Chondrocyte (in vitro differentiated cells): Measurements from ENCODE around the gene EML3. TPM values are rescaled to one million over a fixed set of nuclear protein-coding genes. Genes with fewer than 3 reads are reported as not detected.
"Not testable (repeated sequence)": the region's sequence is repeated elsewhere in the genome, so short reads cannot be mapped to it uniquely, and the experiment has no call there.

Experiments
- DNase-seq: peaks from one replicate; pipeline ENCODE4 v3.0.0; 2021; ENCODE audit warnings: mixed read lengths, low spot score
- H3K27ac Mint-ChIP-seq: one replicate; pipeline ENCODE4 v1.8.0; 2021; ENCODE audit warnings: mild to moderate bottlenecking, moderate library complexity, mixed read lengths; ENCODE audit not compliant: unreplicated experiment
- H3K27me3 Mint-ChIP-seq: 2 replicates; pipeline ENCODE4 v1.8.0; 2021; ENCODE audit warnings: low read depth, mixed read lengths
- H3K36me3 Mint-ChIP-seq: 2 replicates; pipeline ENCODE4 v1.8.0; 2021; ENCODE audit warnings: low read depth, mixed read lengths
- H3K4me1 Mint-ChIP-seq: 2 replicates; pipeline ENCODE4 v1.8.0; 2021; ENCODE audit warnings: low read depth, mild to moderate bottlenecking, mixed read lengths
- H3K4me3 Mint-ChIP-seq: one replicate; pipeline ENCODE4 v1.8.0; 2021; ENCODE audit warnings: mild to moderate bottlenecking, moderate library complexity, mixed read lengths; ENCODE audit not compliant: unreplicated experiment
- H3K9me3 Mint-ChIP-seq: 2 replicates; pipeline ENCODE4 v1.8.0; 2021; ENCODE audit warnings: low read depth, mixed read lengths
- CTCF ChIP-seq: fragments of 200-600 bp; sonication (generic); IDR thresholded peaks from 2 replicates; pipeline ENCODE4 v1.5.0; 2021; ENCODE audit warnings: antibody characterized with exemption, mild to moderate bottlenecking, moderate library complexity
- total RNA-seq: library from RNA; stranded (reverse); gene quantifications from 3 replicates; pipeline ENCODE4 v1.2.1, GENCODE V29; 2021

EML3 gene
- total RNA-seq, 1 donor from 2014 or later = 58.9 TPM

GRCh38 chr11:62592989-62593421, 19.6 kb downstream of the EML3 start:
- Mint-ChIP-seq H3K36me3 (peaks cover 33% of the 10 kb centered on the region), H3K27ac (peak overlapping the region; percentile 69), H3K4me1 (peaks cover 27% of the 10 kb centered on the region), H3K9me3 (no peaks in the 10 kb centered on the region), H3K27me3 (no peaks in the 10 kb centered on the region), H3K4me3 (no peak overlapping the region)
- DNase-seq = no peak
- no peak for TF ChIP-seq CTCF

GRCh38 chr11:62592146-62592815, 20.3 kb downstream of the EML3 start:
- H3K27ac Mint-ChIP-seq = peak overlapping the region; percentile 96
- no peaks in the 10 kb centered on the region for H3K27me3 Mint-ChIP-seq
- DNase-seq = no peak
- peaks cover 27% of the 10 kb centered on the region for H3K4me1 Mint-ChIP-seq
- TF ChIP-seq CTCF = peak; percentile 3
- peaks cover 29% of the 10 kb centered on the region for H3K36me3 Mint-ChIP-seq
- peak overlapping the region; percentile 86 for H3K4me3 Mint-ChIP-seq
- no peaks in the 10 kb centered on the region for H3K9me3 Mint-ChIP-seq

- peak; percentile 96 for DNase-seq
- Mint-ChIP-seq H3K9me3 (no peaks in the 10 kb centered on the region), H3K36me3 (peaks cover 25% of the 10 kb centered on the region), H3K27me3 (no peaks in the 10 kb centered on the region), H3K4me3 (peak within 1 kb of the TSS; percentile 86), H3K4me1 (peaks cover 27% of the 10 kb centered on the region), H3K27ac (peak within 1 kb of the TSS; percentile 96)
- TF ChIP-seq CTCF = peak; percentile 42
Observed at GRCh38 chr11:62591448-62592145, 21.0 kb downstream of the EML3 start, which contains the start of gene TUT1. TUT1 (minus strand) TSS chr11:62591523; CDS start chr11:62591485, 38 bp downstream.

- peaks cover 10% of the 10 kb centered on the region for H3K36me3 Mint-ChIP-seq
- no peaks in the 10 kb centered on the region for H3K27me3 Mint-ChIP-seq
- no peak overlapping the region for H3K27ac Mint-ChIP-seq
- H3K4me1 Mint-ChIP-seq = peaks cover 27% of the 10 kb centered on the region
- H3K4me3 Mint-ChIP-seq = no peak overlapping the region
- H3K9me3 Mint-ChIP-seq = no peaks in the 10 kb centered on the region
- peak; percentile 67 for TF ChIP-seq CTCF
- peak; percentile 55 for DNase-seq
Observed at GRCh38 chr11:62588966-62589637, 23.5 kb downstream of the EML3 start.

GRCh38 chr11:62585356-62585755, 27.2 kb downstream of the EML3 start:
- not testable (repeated sequence) for H3K4me3 Mint-ChIP-seq, H3K27me3 Mint-ChIP-seq, H3K9me3 Mint-ChIP-seq, H3K27ac Mint-ChIP-seq, H3K36me3 Mint-ChIP-seq, H3K4me1 Mint-ChIP-seq
- peak; percentile 37 for DNase-seq

GRCh38 chr11:62581735-62582134, 30.8 kb downstream of the EML3 start:
- not testable (repeated sequence) for H3K27ac Mint-ChIP-seq, H3K4me1 Mint-ChIP-seq, H3K9me3 Mint-ChIP-seq, H3K27me3 Mint-ChIP-seq, H3K36me3 Mint-ChIP-seq, H3K4me3 Mint-ChIP-seq, DNase-seq
